Lung (tissue), 12 donors: ENCODE data around the gene SCRN2. TPM values are rescaled to one million over a fixed set of nuclear protein-coding genes. Genes with fewer than 3 reads are reported as not detected.

Experiments used
- ATAC-seq: fragments of 200-7000 bp; cut with Tn5 transposase; one replicate; pipeline ENCODE4 v1.9.1; 2020; ENCODE audit warnings: moderate number of reproducible peaks; ENCODE audit not compliant: insufficient read depth, low FRiP score
- DNase-seq, 3 donors: peaks; one replicate each; pipeline ENCODE4 v3.0.0-alpha.2; 2013 to 2017
- H3K27ac ChIP-seq, 2 donors: one replicate each; pipeline ENCODE4 v1.5.1; 2013; ENCODE audit warnings: mild to moderate bottlenecking in 2 of 2, moderate library complexity in 2 of 2, control low read depth in 1 of 2, inconsistent platforms in 1 of 2, low read depth in 1 of 2, low read length in 1 of 2
- H3K27me3 ChIP-seq, 3 donors: one replicate each; pipeline ENCODE4 v1.5.1; 2013; ENCODE audit warnings: low read length in 2 of 3; ENCODE audit not compliant: control insufficient read depth in 3 of 3, insufficient read depth in 3 of 3
- H3K36me3 ChIP-seq, 4 donors: one replicate each; pipeline ENCODE4 v1.5.1; 2013; ENCODE audit warnings: low read length in 4 of 4, mild to moderate bottlenecking in 1 of 4, moderate library complexity in 1 of 4; ENCODE audit not compliant: control insufficient read depth in 4 of 4, insufficient read depth in 4 of 4
- H3K4me1 ChIP-seq, 5 donors: one replicate each; pipeline ENCODE4 v1.5.1; 2013; ENCODE audit warnings: low read length in 5 of 5, mild to moderate bottlenecking in 2 of 5, moderate library complexity in 1 of 5; ENCODE audit not compliant: control insufficient read depth in 5 of 5, insufficient read depth in 5 of 5
- H3K4me3 ChIP-seq: one replicate; pipeline ENCODE4 v1.5.1; 2013; ENCODE audit warnings: mild to moderate bottlenecking, control low read depth, moderate library complexity
- H3K9ac ChIP-seq, 2 donors: one replicate each; pipeline ENCODE4 v1.5.1; 2013; ENCODE audit warnings: low read length in 2 of 2, control low read depth in 1 of 2; ENCODE audit not compliant: insufficient read depth in 1 of 2
- H3K9me3 ChIP-seq, 4 donors: one replicate each; pipeline ENCODE4 v1.5.1; 2013; ENCODE audit warnings: low read length in 3 of 4, mild to moderate bottlenecking in 1 of 4, moderate library complexity in 1 of 4; ENCODE audit not compliant: control insufficient read depth in 4 of 4, insufficient read depth in 3 of 4
- CTCF ChIP-seq: IDR thresholded peaks from 2 replicates; pipeline ENCODE4 v1.5.1; 2012; ENCODE audit warnings: mild to moderate bottlenecking; ENCODE audit errors: control extremely low read depth, extremely low read depth
- WGBS, 2 donors: extraction: QIAGEN DNeasy Blood & Tissue Kit; methylation state at CpG; one replicate each; pipeline ENCODE4 v1.1.7; 2013; 5-methylcytosine and 5-hydroxymethylcytosine counted together
- polyA plus RNA-seq, 2 donors: library from polyadenylated mRNA; stranded (reverse); fragments of 200-250 nt; gene quantifications; one replicate each; pipeline ENCODE4 v1.2.1, GENCODE V29; 2013
- total RNA-seq, 2 donors: library from RNA; depleted of rRNA in 1 of 2; stranded (reverse); fragments of >200 nt in 1 of 2; gene quantifications; one replicate each; pipeline ENCODE4 v1.2.1, GENCODE V29; 2014 to 2021
- donor health status: control.
- donor health status: control.
- donor health status: Bipolar disorder and iron deficiency.
- donor health status: healthy.
- donor health status: DM: yes; HTN: yes; CAD: no.

Gene SCRN2
- total and polyA plus RNA-seq, 4 donors, result 22.8 to 61.7 (median 32.2) TPM

GRCh38 chr17:47869114-47869513 is 28.0 kb upstream of the SCRN2 start:
- H3K4me3 ChIP-seq, result no peak overlapping the region
- ATAC-seq (no peak), DNase-seq (no peak)
- no peak overlapping the region for H3K9ac ChIP-seq
- H3K9me3 ChIP-seq, result peaks cover 0 to 3% (median 0%) of the 10 kb centered on the region in 4 donors
- TF ChIP-seq CTCF, result no peak
- 59 to 78% methylated on average over 2 of the region's 2 CpGs for WGBS, 2 donors
- H3K27me3 ChIP-seq, result peaks cover 0 to 23% (median 13%) of the 10 kb centered on the region in 3 donors
- no peak overlapping the region for H3K27ac ChIP-seq
- H3K4me1 ChIP-seq, result peaks cover 0 to 28% (median 0%) of the 10 kb centered on the region in 5 donors
- H3K36me3 ChIP-seq, result no peaks in the 10 kb centered on the region

GRCh38 chr17:47867813-47868533 is 26.9 kb upstream of the SCRN2 start:
- Histone ChIP-seq H3K27ac (no peak overlapping the region), H3K27me3 (peaks cover 0 to 23% (median 13%) of the 10 kb centered on the region in 3 donors), H3K36me3 (no peaks in the 10 kb centered on the region), H3K4me3 (no peak overlapping the region), H3K9me3 (peaks cover 0 to 3% (median 0%) of the 10 kb centered on the region in 4 donors), H3K9ac (no peak overlapping the region), H3K4me1 (peaks cover 0 to 24% (median under 1%) of the 10 kb centered on the region in 5 donors)
- no peak for TF ChIP-seq CTCF
- no peak for DNase-seq
- no peak for ATAC-seq
- 81 to 89% methylated on average over 11 of the region's 11 CpGs for WGBS, 2 donors

- TF ChIP-seq CTCF, result no peak
- Histone ChIP-seq H3K4me1 (peaks cover 0 to 20% (median 2%) of the 10 kb centered on the region in 5 donors), H3K36me3 (no peaks in the 10 kb centered on the region), H3K9ac (no peak overlapping the region), H3K27me3 (peaks cover 0 to 23% (median 13%) of the 10 kb centered on the region in 3 donors), H3K27ac (no peak overlapping the region), H3K9me3 (peaks cover 0 to 3% (median 0%) of the 10 kb centered on the region in 4 donors), H3K4me3 (no peak overlapping the region)
- WGBS, 2 donors, result 84 to 85% methylated on average over 20 of the region's 20 CpGs
- DNase-seq, result no peak
- ATAC-seq, result no peak
These were observed 25.9 kb upstream of the SCRN2 start for GRCh38 chr17:47866941-47867340.
